Upper lobe of right lung (tissue), 1 donor: ENCODE measurements around the gene MAST3. TPM values are rescaled to one million over a fixed set of nuclear protein-coding genes. Genes with fewer than 3 reads are reported as not detected.

ENCODE experiments used
- ATAC-seq: fragments of 200-7000 bp; cut with Tn5 transposase; one replicate; pipeline ENCODE4 v1.9.1; 2020; ENCODE audit warnings: mild to moderate bottlenecking, moderate library complexity
- DNase-seq: peaks from one replicate; pipeline ENCODE4 v3.0.0-alpha.2; 2020
- H3K27ac ChIP-seq: fragments of 200-600 bp; one replicate; pipeline ENCODE4 v1.8.0; 2022
- H3K27me3 ChIP-seq: fragments of 200-600 bp; one replicate; pipeline ENCODE4 v1.8.0; 2022; ENCODE audit warnings: mild to moderate bottlenecking
- H3K36me3 ChIP-seq: fragments of 200-600 bp; one replicate; pipeline ENCODE4 v1.8.0; 2022
- H3K4me1 ChIP-seq: fragments of 200-600 bp; one replicate; pipeline ENCODE4 v1.8.0; 2022
- H3K4me3 ChIP-seq: fragments of 200-600 bp; one replicate; pipeline ENCODE4 v1.8.0; 2022; ENCODE audit warnings: mild to moderate bottlenecking
- H3K9me3 ChIP-seq: fragments of 200-600 bp; one replicate; pipeline ENCODE4 v1.8.0; 2022
- CTCF ChIP-seq: fragments of 200-600 bp; IDR thresholded peaks from one replicate; pipeline ENCODE4 v1.8.0; 2022; ENCODE audit warnings: antibody characterized with exemption
- intact Hi-C: fragments of 100-400 bp; cut with DNase I; formaldehyde crosslinking; loops from one replicate; pipeline ENCODE4 v1.11.0; 2022
- total RNA-seq: library from RNA; stranded (reverse); fragmentation: NEBNext Ultra II Directional; extraction: Animal tissue kit (Norgen Biotek cat#: 25700); gene quantifications from one replicate; pipeline ENCODE4 v1.2.1, GENCODE V29; 2021
- donor health status: DM: no; HTN: yes; CAD: no; lungs with severe emphysema.

The MAST3 gene
- total RNA-seq, 1 donor from 2014 or later = 23.1 TPM

- Histone ChIP-seq H3K4me1 (no peaks in the 10 kb centered on the region), H3K9me3 (no peaks in the 10 kb centered on the region), H3K27me3 (no peaks in the 10 kb centered on the region), H3K36me3 (peaks cover 68% of the 10 kb centered on the region), H3K27ac (no peak overlapping the region), H3K4me3 (no peak overlapping the region)
- no peak for DNase-seq
- intact Hi-C loops = no loop called here
- TF ChIP-seq CTCF = no peak
- ATAC-seq = no peak
These were observed 43.5 kb downstream of the MAST3 start for GRCh38 chr19:18141031-18141430.

GRCh38 chr19:18143902-18144301 lies 46.3 kb downstream of the MAST3 start:
- TF ChIP-seq CTCF = no peak
- H3K4me1 ChIP-seq = no peaks in the 10 kb centered on the region
- intact Hi-C loops = no loop called here
- H3K27ac ChIP-seq = no peak overlapping the region
- no peak overlapping the region for H3K4me3 ChIP-seq
- DNase-seq (no peak), ATAC-seq (no peak)
- no peaks in the 10 kb centered on the region for H3K9me3 ChIP-seq
- peaks cover 76% of the 10 kb centered on the region for H3K36me3 ChIP-seq
- no peaks in the 10 kb centered on the region for H3K27me3 ChIP-seq

GRCh38 chr19:18144361-18144760 lies 46.8 kb downstream of the MAST3 start:
- Histone ChIP-seq H3K27ac (no peak overlapping the region), H3K9me3 (no peaks in the 10 kb centered on the region), H3K27me3 (no peaks in the 10 kb centered on the region), H3K4me1 (no peaks in the 10 kb centered on the region), H3K36me3 (peaks cover 71% of the 10 kb centered on the region), H3K4me3 (no peak overlapping the region)
- ATAC-seq (no peak), DNase-seq (no peak)
- no peak for TF ChIP-seq CTCF
- intact Hi-C loops = no loop called here

- peaks cover 69% of the 10 kb centered on the region for H3K36me3 ChIP-seq
These were observed 47.3 kb downstream of the MAST3 start for GRCh38 chr19:18144906-18145305.

GRCh38 chr19:18145391-18145999 lies 47.9 kb downstream of the MAST3 start:
- H3K27ac ChIP-seq = no peak overlapping the region
- ATAC-seq = no peak
- peaks cover 65% of the 10 kb centered on the region for H3K36me3 ChIP-seq

More at GRCh38 chr19:18144906-18145305, 47.3 kb downstream of the MAST3 start:
- no peak overlapping the region for H3K27ac ChIP-seq
- no peak for DNase-seq
- H3K27me3 ChIP-seq = no peaks in the 10 kb centered on the region
- ATAC-seq = no peak
- H3K9me3 ChIP-seq = no peaks in the 10 kb centered on the region
- TF ChIP-seq CTCF = no peak
- H3K4me3 ChIP-seq = no peak overlapping the region
- intact Hi-C loops = no loop called here
- no peaks in the 10 kb centered on the region for H3K4me1 ChIP-seq

More at GRCh38 chr19:18145391-18145999, 47.9 kb downstream of the MAST3 start:
- intact Hi-C loops = no loop called here
- Histone ChIP-seq H3K9me3 (no peaks in the 10 kb centered on the region), H3K27me3 (no peaks in the 10 kb centered on the region), H3K4me1 (no peaks in the 10 kb centered on the region), H3K4me3 (no peak overlapping the region)
- TF ChIP-seq CTCF = no peak
- no peak for DNase-seq
